ENCODE data around the gene USHBP1.

DNA sequence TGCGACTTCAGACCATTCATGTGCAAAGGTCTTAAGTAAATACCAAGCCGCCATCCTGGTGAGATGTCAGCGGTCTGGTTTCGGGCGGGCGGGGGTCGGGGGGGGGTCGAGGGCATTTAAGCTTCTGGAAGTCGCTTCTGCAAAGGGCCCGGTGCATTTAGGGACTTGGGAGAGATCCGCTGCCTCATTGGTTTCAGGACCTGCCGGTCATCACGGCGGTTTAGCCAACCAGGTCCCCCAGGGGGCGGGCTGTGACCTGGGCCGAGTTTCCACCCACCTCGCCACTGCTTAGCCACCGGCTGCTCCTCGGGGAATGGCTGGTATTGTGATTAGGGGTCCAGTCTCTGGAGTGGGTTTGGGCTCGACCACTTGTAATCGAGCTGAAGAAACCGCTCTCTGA, 24.9 kb upstream of the USHBP1 start:
- TF ChIP-seq, protein P1, sequence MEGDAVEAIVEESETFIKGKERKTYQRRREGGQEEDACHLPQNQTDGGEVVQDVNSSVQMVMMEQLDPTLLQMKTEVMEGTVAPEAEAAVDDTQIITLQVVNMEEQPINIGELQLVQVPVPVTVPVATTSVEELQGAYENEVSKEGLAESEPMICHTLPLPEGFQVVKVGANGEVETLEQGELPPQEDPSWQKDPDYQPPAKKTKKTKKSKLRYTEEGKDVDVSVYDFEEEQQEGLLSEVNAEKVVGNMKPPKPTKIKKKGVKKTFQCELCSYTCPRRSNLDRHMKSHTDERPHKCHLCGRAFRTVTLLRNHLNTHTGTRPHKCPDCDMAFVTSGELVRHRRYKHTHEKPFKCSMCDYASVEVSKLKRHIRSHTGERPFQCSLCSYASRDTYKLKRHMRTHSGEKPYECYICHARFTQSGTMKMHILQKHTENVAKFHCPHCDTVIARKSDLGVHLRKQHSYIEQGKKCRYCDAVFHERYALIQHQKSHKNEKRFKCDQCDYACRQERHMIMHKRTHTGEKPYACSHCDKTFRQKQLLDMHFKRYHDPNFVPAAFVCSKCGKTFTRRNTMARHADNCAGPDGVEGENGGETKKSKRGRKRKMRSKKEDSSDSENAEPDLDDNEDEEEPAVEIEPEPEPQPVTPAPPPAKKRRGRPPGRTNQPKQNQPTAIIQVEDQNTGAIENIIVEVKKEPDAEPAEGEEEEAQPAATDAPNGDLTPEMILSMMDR (IDR thresholded peaks at IDR 0.05), result no peak
- TF ChIP-seq POLR2A (IDR thresholded peaks at IDR 0.05) (no peak), POLR2AphosphoS5 (IDR thresholded peaks at IDR 0.05; ENCODE audit: insufficient read depth in 1 of 2, low read depth in 1 of 2) (no peak)

Data from vagina (tissue), 2 donors.